G401.6 (cell line): ENCODE measurements around the gene ZIC4.
A peak's percentile ranks its signal among the peaks of the same experiment; 100 is the strongest.

Experiments
- FAIRE-seq: peaks from 2 replicates; lab custom pipeline; 2012; peaks lifted over from hg19 to GRCh38; lab: Jason Lieb, UNC

Gene ZIC4

DNA sequence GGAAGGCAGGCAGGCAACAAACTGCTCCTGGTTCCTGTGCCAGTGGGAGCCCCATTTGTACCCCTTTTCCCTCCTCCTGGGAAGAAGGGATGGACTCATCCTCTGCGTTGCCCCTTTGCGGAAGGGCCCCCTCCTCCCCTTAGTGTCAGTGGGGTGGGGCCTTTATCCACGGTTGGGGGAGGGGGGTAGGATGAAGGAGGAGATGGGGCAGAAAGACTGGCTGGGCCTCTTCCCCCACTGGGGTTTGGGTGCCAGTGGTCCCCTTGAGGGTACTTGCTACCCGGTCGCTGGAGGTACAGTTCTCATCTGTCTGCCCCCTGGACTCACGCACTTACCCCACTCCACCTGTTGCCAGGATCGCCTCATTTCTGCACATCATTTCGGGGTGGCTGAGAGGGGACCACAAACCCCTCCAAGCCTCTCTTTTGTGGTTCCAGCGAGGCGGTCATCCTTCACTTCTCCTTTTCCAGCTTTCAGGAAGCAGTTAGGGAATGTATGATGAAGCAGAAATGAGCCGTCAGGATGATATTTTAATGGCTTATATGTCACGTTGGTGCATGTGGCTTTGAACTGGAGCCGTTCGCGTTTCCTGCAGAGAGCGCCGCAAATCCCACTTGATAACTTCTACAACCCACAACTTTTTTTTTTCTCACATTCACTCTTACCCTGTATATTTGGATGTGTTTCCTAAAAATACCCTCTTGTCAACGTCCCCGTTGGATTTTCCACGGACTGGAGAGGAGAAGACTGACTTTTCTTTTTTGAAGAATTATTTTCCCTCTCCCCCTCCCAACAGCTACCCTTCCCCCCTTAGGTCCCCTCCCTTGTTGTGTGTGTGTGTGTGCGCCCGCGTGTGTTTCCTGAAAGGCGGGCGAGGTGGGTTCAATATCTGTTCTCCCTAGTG lies at the start of gene ZIC4:
TSS of gene ZIC4 (minus strand) at position 516 of the 904 bp plus-strand sequence. CDS start 3,746 bp downstream, outside the sequence.
- no peak for FAIRE-seq

DNA sequence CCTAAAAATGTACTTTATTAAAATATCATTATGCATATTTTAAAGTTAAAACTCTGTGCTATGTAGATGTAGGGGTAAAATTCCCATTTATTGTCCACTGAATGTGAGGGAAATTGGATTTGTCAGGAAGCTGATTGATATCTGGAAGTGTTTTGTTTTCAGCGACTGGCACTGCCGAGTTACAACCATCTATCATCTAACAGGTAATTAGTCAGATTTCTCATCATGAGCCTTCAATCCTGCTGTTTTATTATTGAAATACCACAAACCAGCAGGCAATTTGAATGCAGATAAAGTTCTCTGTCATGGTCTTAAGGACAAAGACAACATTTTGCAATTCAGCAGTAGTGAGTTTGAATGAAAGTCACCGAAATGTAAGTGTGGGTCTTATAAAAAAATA lies 43.3 kb upstream of the ZIC4 start:
- FAIRE-seq = no peak

GRCh38 chr3:147447224-147447623 lies 40.9 kb upstream of the ZIC4 start:
- peak; percentile 50 for FAIRE-seq

- FAIRE-seq = no peak
Measured at GRCh38 chr3:147431751-147432150, 25.4 kb upstream of the ZIC4 start.

- no peak for FAIRE-seq
Measured at GRCh38 chr3:147428754-147429153, 22.4 kb upstream of the ZIC4 start.

DNA sequence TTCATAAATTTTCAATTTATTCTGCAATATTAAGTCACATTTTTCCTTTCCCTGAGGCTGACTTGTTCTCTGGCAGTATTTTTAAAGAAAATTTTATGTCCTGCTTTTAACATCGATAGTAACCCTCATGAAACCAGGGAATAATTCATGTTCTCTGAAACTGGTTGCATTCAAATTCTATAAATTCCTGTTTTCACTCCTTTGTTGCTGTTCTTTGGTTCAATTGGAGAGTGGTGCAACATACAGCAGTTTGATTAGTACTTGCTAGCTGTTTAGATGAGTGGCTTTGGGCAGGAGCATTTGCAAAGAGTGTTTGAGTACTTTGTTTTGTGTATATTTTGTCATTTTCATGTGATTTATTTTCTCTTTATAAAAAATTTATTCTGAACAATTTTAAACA lies 22.0 kb upstream of the ZIC4 start:
- FAIRE-seq = no peak

- no peak for FAIRE-seq
Measured at GRCh38 chr3:147427746-147428145, 21.4 kb upstream of the ZIC4 start.

GRCh38 chr3:147426931-147427330 lies 20.6 kb upstream of the ZIC4 start:
- no peak for FAIRE-seq

DNA sequence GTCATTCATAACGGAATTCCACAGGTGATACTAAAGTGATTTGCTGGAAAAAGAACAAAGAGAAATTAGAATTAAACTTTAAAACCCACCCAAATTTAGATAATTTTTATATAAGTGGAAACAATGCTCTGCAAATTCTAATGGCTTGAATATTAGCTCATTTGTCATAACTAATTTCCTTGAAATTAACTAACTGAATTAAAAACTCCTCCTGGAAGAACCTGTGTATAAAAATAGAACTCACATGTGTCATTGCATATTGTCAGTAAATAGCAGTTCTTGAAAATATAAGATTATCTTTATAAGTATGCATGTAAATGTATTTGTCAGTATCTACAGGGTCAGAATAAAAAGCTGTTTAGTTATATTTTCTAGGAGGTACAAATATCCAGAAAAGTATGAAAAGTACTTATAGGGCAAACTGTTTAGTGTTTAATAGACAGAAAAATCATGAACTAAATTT lies 19.1 kb upstream of the ZIC4 start:
- FAIRE-seq = no peak

- no peak for FAIRE-seq
Measured at GRCh38 chr3:147424581-147425387, 18.4 kb upstream of the ZIC4 start.

- FAIRE-seq = no peak
Measured at GRCh38 chr3:147423798-147424580, 17.6 kb upstream of the ZIC4 start.

- no peak for FAIRE-seq
Measured at GRCh38 chr3:147423537-147423797, 17.1 kb upstream of the ZIC4 start.

GRCh38 chr3:147422601-147423536 lies 16.5 kb upstream of the ZIC4 start:
- no peak for FAIRE-seq

GRCh38 chr3:147422196-147422595 lies 15.9 kb upstream of the ZIC4 start:
- FAIRE-seq = no peak

- no peak for FAIRE-seq
Measured at GRCh38 chr3:147421184-147421912, 15.0 kb upstream of the ZIC4 start.

DNA sequence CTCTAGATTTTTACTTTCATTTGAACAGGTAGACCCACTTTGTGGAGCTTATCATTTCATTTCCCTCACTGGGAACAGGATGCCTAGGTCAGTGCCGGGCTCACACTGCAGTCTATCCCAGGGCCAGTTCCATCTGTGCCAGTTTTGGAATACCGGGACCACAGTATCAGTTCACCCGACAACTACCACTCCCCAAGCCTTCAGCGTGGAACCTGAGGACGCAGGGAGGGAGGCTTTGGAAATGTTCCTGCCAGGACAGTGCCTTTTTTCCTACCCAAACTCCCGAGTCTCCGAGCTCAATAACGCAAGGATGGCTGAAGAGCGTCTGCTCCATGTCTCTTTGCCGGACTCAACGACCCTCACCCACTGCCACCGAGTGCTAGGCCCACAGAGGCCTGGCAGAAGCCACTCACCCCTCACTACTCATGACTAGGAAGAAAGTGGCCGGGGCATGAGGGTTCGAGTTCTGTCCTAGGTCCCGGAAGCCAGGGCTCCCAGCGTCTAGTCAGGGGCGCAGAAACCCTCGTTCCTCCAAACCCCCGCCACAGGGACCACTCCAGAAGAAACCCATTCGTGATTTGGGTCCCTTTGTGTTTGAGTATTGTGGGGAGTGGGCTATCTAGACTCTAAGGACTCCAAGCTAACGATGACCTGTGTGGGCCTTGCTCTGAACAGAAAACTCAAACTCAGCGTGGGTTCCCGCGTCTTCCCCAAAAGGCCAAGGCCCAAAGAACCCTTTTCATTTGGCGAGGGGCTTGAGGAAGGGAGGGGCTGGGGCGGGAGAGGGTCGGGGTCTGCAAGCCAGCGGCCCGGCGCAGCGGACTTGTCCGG lies 14.2 kb upstream of the ZIC4 start:
- FAIRE-seq = no peak

- FAIRE-seq = no peak
Measured at GRCh38 chr3:147419781-147420224, 13.5 kb upstream of the ZIC4 start.

DNA sequence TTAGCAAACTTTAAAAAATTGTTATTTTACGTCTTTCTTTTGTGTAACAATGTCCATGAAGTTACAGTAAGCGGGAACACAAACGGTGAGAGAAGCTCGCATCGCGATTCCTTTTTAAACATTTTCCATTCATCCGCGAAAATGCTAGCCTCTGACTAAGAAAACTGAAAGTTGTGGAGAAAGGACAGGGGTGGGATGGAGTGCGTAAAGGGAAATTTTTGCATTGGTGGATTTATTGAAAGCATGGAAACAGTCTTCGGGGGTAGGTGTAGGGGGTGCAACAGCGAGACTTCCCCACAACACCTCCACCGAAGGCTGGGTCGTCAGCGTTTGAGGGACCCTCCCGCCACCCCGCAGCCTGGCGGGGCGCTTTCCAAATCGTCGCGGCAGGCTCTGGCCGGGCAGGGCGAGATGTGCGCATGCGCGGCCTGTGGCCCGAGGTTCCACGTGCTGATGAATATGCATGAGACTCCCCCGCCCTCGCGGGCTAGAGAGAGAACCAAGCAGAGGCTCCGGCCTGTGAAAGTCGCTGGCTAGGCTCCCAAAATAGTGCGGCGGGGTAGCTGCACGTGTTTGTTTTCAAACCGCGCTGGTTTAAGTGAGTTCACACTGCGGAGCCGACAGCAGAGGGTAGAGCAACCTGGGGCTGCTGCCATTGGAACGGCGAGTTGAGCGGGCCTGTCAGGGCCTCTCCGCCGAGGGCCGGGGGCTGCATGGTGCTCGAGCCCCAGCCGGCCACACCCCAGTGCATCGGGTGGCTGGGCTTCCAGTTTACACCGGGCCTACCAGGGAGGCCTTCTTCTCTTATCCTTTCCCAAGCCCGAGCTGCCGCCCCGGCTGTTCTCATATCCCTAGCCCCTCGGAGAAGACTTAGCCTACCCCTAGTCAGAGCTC lies 12.7 kb upstream of the ZIC4 start:
- no peak for FAIRE-seq

DNA sequence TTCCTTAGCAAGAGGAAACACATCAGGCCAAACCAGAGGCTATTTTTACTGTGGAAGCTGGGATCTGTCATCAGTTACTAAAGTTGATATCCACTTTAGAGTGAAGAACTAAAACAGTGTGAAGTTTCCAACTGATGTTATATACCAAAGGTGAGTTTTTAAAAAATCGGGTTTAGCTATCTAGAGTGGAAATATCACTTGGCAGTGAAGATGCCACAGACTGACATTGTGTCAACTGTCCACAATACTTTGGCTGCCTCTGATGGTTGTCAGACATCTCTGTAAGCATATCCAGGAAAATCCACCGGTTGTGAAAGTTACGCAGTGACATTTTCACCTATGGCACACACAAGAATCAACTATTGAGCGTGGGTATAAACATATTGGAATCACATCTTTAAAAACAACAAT lies 12.0 kb upstream of the ZIC4 start:
- no peak for FAIRE-seq
